K562 (cell line): ENCODE measurements around the gene RNF166. TPM values are rescaled to one million over a fixed set of nuclear protein-coding genes. Genes with fewer than 3 reads are reported as not detected.
A peak's percentile ranks its signal among the peaks of the same experiment; 100 is the strongest.

ENCODE experiments used
- ATAC-seq: fragments of 200-7000 bp; cut with Tn5 transposase; 3 replicates; pipeline ENCODE4 v1.9.1; 2020; ENCODE audit warnings: moderate library complexity
- BruUV-seq: library from RNA; stranded (reverse); fragments of 400-500 nt; replicated peaks from 2 replicates; lab custom pipeline; 2021; lab: Mats Ljungman, UMichigan
- CTCF ChIA-PET: fragments of 300-600 bp; formaldehyde crosslinking; extraction: SDS; loops from one replicate; lab custom pipeline; 2021; ENCODE audit warnings: low intra/inter-chr PET ratio; lab: Yijun Ruan, JAX
- POLR2A ChIA-PET: fragments of 300-600, 350-650 bp; sonication (Branson Sonifier 250); formaldehyde crosslinking; extraction: SDS; loops from one replicate; lab custom pipeline; 2021; ENCODE audit warnings: antibody characterized with exemption, inconsistent platforms; lab: Yijun Ruan, JAX
- DNase-seq, 4 experiments: peaks; one replicate each; pipeline versions ENCODE4 v3.0.0 to v3.0.0-alpha.2; 2011 to 2018; ENCODE audit warnings: low spot score in 3 of 4, mixed read lengths in 3 of 4; ENCODE audit errors: extremely low read depth in 1 of 4
- FAIRE-seq: peaks from 2 replicates; lab custom pipeline; 2011; peaks lifted over from hg19 to GRCh38; lab: Jason Lieb, UNC
- H2AFZ ChIP-seq: 2 replicates; pipeline ENCODE4 v1.6.0; 2011; ENCODE audit warnings: low read depth, low read length, control low read depth, inconsistent platforms
- H3K27ac ChIP-seq: fragments of 200-600 bp; 3 replicates; pipeline ENCODE4 v1.8.0; 2011; ENCODE audit warnings: low read depth, mild to moderate bottlenecking, control low read depth, inconsistent platforms, low read length, moderate library complexity, mixed read lengths; ENCODE audit errors: extremely low read depth
- H3K27me3 ChIP-seq, 2 experiments: fragments of 300-600 bp in 1 of 2; 2 replicates in 1 of 2; 3 replicates in 1 of 2; pipeline versions ENCODE4 v1.6.0 to v1.8.0; 2011; ENCODE audit warnings: inconsistent platforms in 2 of 2, low read length in 2 of 2, mild to moderate bottlenecking in 1 of 2, mixed read lengths in 1 of 2, moderate library complexity in 1 of 2; ENCODE audit not compliant: control insufficient read depth in 2 of 2, insufficient read depth in 2 of 2
- H3K36me3 ChIP-seq: fragments of 300-600 bp; 3 replicates; pipeline ENCODE4 v1.8.0; 2011; ENCODE audit warnings: mild to moderate bottlenecking, low read length, inconsistent platforms; ENCODE audit not compliant: control insufficient read depth, insufficient read depth
- H3K4me1 ChIP-seq, 2 experiments: fragments of 200-600 bp in 1 of 2; replicated peaks in 1 of 2; 2 replicates in 1 of 2; 3 replicates in 1 of 2; pipeline versions ENCODE4 v1.5.1 to v1.8.0; 2011; ENCODE audit warnings: inconsistent platforms in 2 of 2, low read length in 2 of 2, mild to moderate bottlenecking in 1 of 2, mixed read lengths in 1 of 2, moderate library complexity in 1 of 2; ENCODE audit not compliant: control insufficient read depth in 2 of 2, insufficient read depth in 2 of 2
- H3K4me2 ChIP-seq: 2 replicates; pipeline ENCODE4 v1.6.1; 2011; ENCODE audit warnings: low read length, control low read depth, inconsistent platforms, mixed read lengths; ENCODE audit not compliant: insufficient read depth
- H3K4me3 ChIP-seq: fragments of 200-600 bp; sonication (generic), shearing (Covaris generic); 2 replicates; pipeline ENCODE4 v1.5.1; 2016; ENCODE audit warnings: control low read depth, inconsistent platforms
- H3K79me2 ChIP-seq: fragments of 200-600 bp; 3 replicates; pipeline ENCODE4 v1.8.0; 2011; ENCODE audit warnings: low read length, inconsistent platforms; ENCODE audit not compliant: control insufficient read depth, insufficient read depth
- H3K9ac ChIP-seq, 2 experiments: 2 replicates each; pipeline versions ENCODE4 v1.6.0 to v1.6.1; 2011; ENCODE audit warnings: low read depth in 2 of 2, low read length in 2 of 2, control low read depth in 1 of 2, inconsistent platforms in 1 of 2, mild to moderate bottlenecking in 1 of 2, mixed read lengths in 1 of 2; ENCODE audit not compliant: insufficient read depth in 1 of 2
- H3K9me1 ChIP-seq: one replicate; pipeline ENCODE4 v1.6.0; 2011; ENCODE audit warnings: inconsistent platforms, mild to moderate bottlenecking, low read length, moderate library complexity; ENCODE audit not compliant: control insufficient read depth, insufficient read depth
- H3K9me3 ChIP-seq: replicated peaks from 2 replicates; pipeline ENCODE4 v1.5.1; 2011; ENCODE audit warnings: low read depth, low read length, inconsistent platforms; ENCODE audit not compliant: control insufficient read depth, insufficient read depth
- H4K20me1 ChIP-seq: replicated peaks from 2 replicates; pipeline ENCODE4 v1.6.1; 2011; ENCODE audit warnings: low read length, inconsistent platforms, mixed read lengths; ENCODE audit not compliant: control insufficient read depth, insufficient read depth
- ARID1B ChIP-seq: fragments of 450-650 bp; IDR thresholded peaks from 2 replicates; pipeline ENCODE4 v1.6.1; 2016; ENCODE audit warnings: antibody characterized with exemption, mild to moderate bottlenecking, inconsistent platforms
- CTBP1 ChIP-seq: fragments of 450-650 bp; IDR thresholded peaks from 2 replicates; pipeline ENCODE4 v1.6.1; 2016; ENCODE audit warnings: borderline replicate concordance
- ETV1 ChIP-seq: fragments of 450-650 bp; conservative IDR thresholded peaks from 2 replicates; pipeline ENCODE4 v1.6.1; 2016; ENCODE audit warnings: missing genetic modification characterization, control low read depth, low read depth, missing compliant biosample characterization
- IFI16 ChIP-seq: fragments of 250-450 bp; sonication (Bioruptor Pico); IDR thresholded peaks from 2 replicates; pipeline ENCODE4 v2.1.2; 2022; ENCODE audit warnings: mild to moderate bottlenecking, inconsistent platforms
- LEF1 ChIP-seq: fragments of 450-650 bp; IDR thresholded peaks from 2 replicates; pipeline ENCODE4 v1.6.1; 2016; ENCODE audit warnings: mild to moderate bottlenecking
- MTA1 ChIP-seq: fragments of 450-650 bp; IDR thresholded peaks from 2 replicates; pipeline ENCODE4 v1.6.1; 2017; ENCODE audit warnings: borderline replicate concordance
- MYC ChIP-seq, 2 experiments: fragments of 250-450 bp in 1 of 2; sonication (Bioruptor Pico) in 1 of 2; IDR thresholded peaks; 2 replicates each; pipeline versions ENCODE4 v1.5.1 to v1.6.1; 2012 to 2021; ENCODE audit warnings: low read depth in 2 of 2, borderline replicate concordance in 1 of 2, improper control_type of control experiment in 1 of 2, low read length in 1 of 2, mild to moderate bottlenecking in 1 of 2, moderate library complexity in 1 of 2
- NR3C1 ChIP-seq: sonication (generic); formaldehyde crosslinking; IDR thresholded peaks from 2 replicates; pipeline ENCODE4 v1.8.1; 2022; ENCODE audit warnings: missing genetic modification reagents
- SREBF2 ChIP-seq: sonication (generic); formaldehyde crosslinking; IDR thresholded peaks from 2 replicates; pipeline ENCODE4 v1.4.0; 2020; ENCODE audit warnings: mild to moderate bottlenecking, missing genetic modification reagents
- TRIM24 ChIP-seq, 2 experiments: fragments of 450-650 bp; IDR thresholded peaks; 2 replicates each; pipeline ENCODE4 v1.6.1; 2016
- ZNF785 ChIP-seq: fragments of 250-450 bp; sonication (Bioruptor Pico); IDR thresholded peaks from 2 replicates; pipeline ENCODE4 v1.4.0; 2020; ENCODE audit warnings: mild to moderate bottlenecking
- WGBS: fragments of 100-300 bp; shearing (Covaris generic); methylation state at CpG from one replicate; pipeline ENCODE4 v1.1.6; 2016; ENCODE audit warnings: low coverage, mixed read lengths; ENCODE audit not compliant: insufficient coverage; ENCODE audit errors: missing lambda C conversion rate; 5-methylcytosine and 5-hydroxymethylcytosine counted together
- in situ Hi-C: fragments of 300-500 bp; cut with MboI; formaldehyde crosslinking; loops from 4 replicates; pipeline ENCODE4 v1.15.0; 2018; ENCODE audit warnings: inconsistent platforms, mixed read lengths
- intact Hi-C: fragments of 100-400 bp; cut with micrococcal nuclease; formaldehyde crosslinking; loops from 2 replicates; pipeline ENCODE4 v1.14.2; 2022
- polyA plus RNA-seq, 8 experiments: library from polyadenylated mRNA; depleted of rRNA in 4 of 8; stranded (reverse) in 5 of 8; unstranded in 3 of 8; fragments of >200 nt; fragmentation: Nextera tagmentation in 2 of 8; fragmentation: Illumina TruSeq in 1 of 8; extraction: Ambion mirVana in 2 of 8; extraction: Trizol in 1 of 8; gene quantifications; 2 replicates each; pipeline versions ENCODE4 v1.2.1 to v1.2.3, GENCODE V29; 2011 to 2014; ENCODE audit warnings: inconsistent platforms in 1 of 8, missing spikeins in 1 of 8
- total RNA-seq, 7 experiments: library from RNA; depleted of rRNA in 6 of 7; stranded (reverse); fragments of >200 nt in 6 of 7; fragmentation: Illumina TruSeq in 2 of 7; extraction: Trizol in 2 of 7; gene quantifications; 2 replicates each; pipeline versions ENCODE4 v1.2.1 to v1.2.3, GENCODE V29; 2011 to 2021; ENCODE audit warnings: low replicate concordance in 1 of 7
- TF ChIP-seq, protein P1 (sequence below): fragments of 450-650 bp; IDR thresholded peaks from 2 replicates; pipeline ENCODE4 v1.7.0; 2016; ENCODE audit warnings: borderline replicate concordance
- TF ChIP-seq, protein P2 (sequence below): sonication (generic); formaldehyde crosslinking; IDR thresholded peaks from 2 replicates; pipeline ENCODE4 v1.4.0; 2020; ENCODE audit warnings: mild to moderate bottlenecking, missing genetic modification reagents
- TF ChIP-seq, protein P3 (sequence below), 2 experiments: fragments of 250-450 bp in 1 of 2; fragments of 450-650 bp in 1 of 2; sonication (Bioruptor Pico) in 1 of 2; IDR thresholded peaks; 2 replicates each; pipeline versions ENCODE4 v1.6.1 to v1.8.0; 2016 to 2021; ENCODE audit warnings: mild to moderate bottlenecking in 2 of 2, moderate library complexity in 2 of 2, missing compliant biosample characterization in 1 of 2, missing genetic modification characterization in 1 of 2
- TF ChIP-seq, protein P4 (sequence below), 2 experiments: fragments of 450-650 bp; IDR thresholded peaks; 2 replicates each; pipeline ENCODE4 v1.6.1; 2016

RNF166 gene
- total and polyA plus RNA-seq, 9 of the 15 experiments (the other 6 are each of a cell fraction or from before 2014, with no cell fraction given): 0.56 to 60.3 (median 19.5) TPM

DNA sequence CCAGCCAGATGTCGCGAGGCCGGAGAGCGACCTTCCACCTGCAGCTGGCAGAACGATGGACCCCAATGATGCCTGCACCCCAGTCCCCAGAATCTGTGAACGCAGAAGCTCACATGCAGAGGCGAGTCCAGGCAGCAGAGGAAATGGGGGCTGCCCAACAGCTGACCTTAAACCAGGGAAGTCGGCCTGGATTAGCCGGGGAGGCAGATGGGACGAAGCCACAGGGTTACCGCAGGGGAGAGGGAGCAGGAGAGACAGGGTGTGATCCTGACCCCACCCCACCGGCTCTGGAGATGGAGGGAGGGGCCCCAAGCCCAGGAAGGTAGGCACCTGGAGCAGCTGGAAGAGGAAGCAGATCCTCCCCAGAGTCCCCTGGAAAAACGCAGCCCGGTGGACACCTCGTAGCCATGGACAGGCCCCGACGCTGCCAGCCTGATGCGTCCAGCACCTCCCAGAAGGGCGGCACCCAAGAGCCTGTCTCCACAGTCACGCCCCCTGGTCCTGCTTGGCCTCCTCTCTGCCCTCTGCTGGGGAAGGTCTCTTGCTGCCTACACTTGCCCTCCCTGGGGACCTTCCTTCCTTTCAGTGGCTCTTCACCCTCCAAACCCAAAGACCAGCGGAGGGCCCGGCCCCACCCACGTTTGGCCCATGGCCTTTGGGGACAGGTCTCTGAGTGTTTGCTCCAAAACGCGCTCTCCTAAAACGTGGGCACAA lies 41.5 kb upstream of the RNF166 start:
- H3K4me2 ChIP-seq: no peak overlapping the region
- WGBS: 70% methylated on average over 26 of the region's 26 CpGs
- intact Hi-C loops (loop anchor here (1.0 kb wide), 1 partner anchor 36 kb away; no protein-coding TSS in a partner anchor), in situ Hi-C loops (no loop called here)
- CTCF ChIA-PET: interaction anchor here (0.6 to 1.7 kb wide), 4 partner anchors 16 to 221 kb away, joined by 3 to 8 read pairs (median 3); partner anchors contain the start of gene PIEZO1
- peaks cover 83% of the 10 kb centered on the region; the same call in 2 of the 3 replicates for H3K36me3 ChIP-seq
- H3K4me3 ChIP-seq: no peak overlapping the region
- FAIRE-seq (peak; percentile 94), ATAC-seq (peak; percentile 96), DNase-seq (peak; percentile 85 to 89 (median 87))
- peaks cover 25% of the 10 kb centered on the region; the same call in 1 of the 2 replicates for H4K20me1 ChIP-seq
- peaks cover 9% of the 10 kb centered on the region for H3K9me1 ChIP-seq
- H3K27ac ChIP-seq: no peak overlapping the region
- peaks cover 0 to 84% of the 10 kb centered on the region in 2 experiments; a peak in 2 of 5 replicates for H3K4me1 ChIP-seq
- peaks cover 73% of the 10 kb centered on the region for H3K79me2 ChIP-seq
- no peaks in the 10 kb centered on the region for H3K27me3 ChIP-seq
- POLR2A ChIA-PET: interaction anchor here (1.1 to 2.2 kb wide), 3 partner anchors 11 to 36 kb away, joined by 3 to 9 read pairs (median 5); no protein-coding TSS in a partner anchor
- H3K9ac ChIP-seq: peak overlapping the region in 1 of 2 experiments; percentile 36; a peak in 2 of 4 replicates
- H3K9me3 ChIP-seq: no peaks in the 10 kb centered on the region
- no TSS peak for BruUV-seq
- no peak overlapping the region for H2AFZ ChIP-seq
- no peak for TF ChIP-seq NR3C1 (CRISPR knock-in tag)
- TF ChIP-seq CTBP1: peak; percentile 60; the same call in 1 of the 2 replicates
- TF ChIP-seq ZNF785 (CRISPR knock-in tag): no peak
- no peak for TF ChIP-seq SREBF2
- TF ChIP-seq LEF1: no peak
- 0 out of 2 replicates have a peak, but pooled peaks have one; percentile 42 for TF ChIP-seq MYC (IDR thresholded peaks at IDR 0.05; ENCODE audit: low read depth, low read length)
- no peak for TF ChIP-seq MYC (CRISPR knock-in tag; IDR thresholded peaks at IDR 0.05; ENCODE audit: borderline replicate concordance, low read depth)
- TF ChIP-seq ETV1 (tag): no peak
- TF ChIP-seq MTA1: no peak
- no peak for TF ChIP-seq IFI16
- TF ChIP-seq, protein P1, sequence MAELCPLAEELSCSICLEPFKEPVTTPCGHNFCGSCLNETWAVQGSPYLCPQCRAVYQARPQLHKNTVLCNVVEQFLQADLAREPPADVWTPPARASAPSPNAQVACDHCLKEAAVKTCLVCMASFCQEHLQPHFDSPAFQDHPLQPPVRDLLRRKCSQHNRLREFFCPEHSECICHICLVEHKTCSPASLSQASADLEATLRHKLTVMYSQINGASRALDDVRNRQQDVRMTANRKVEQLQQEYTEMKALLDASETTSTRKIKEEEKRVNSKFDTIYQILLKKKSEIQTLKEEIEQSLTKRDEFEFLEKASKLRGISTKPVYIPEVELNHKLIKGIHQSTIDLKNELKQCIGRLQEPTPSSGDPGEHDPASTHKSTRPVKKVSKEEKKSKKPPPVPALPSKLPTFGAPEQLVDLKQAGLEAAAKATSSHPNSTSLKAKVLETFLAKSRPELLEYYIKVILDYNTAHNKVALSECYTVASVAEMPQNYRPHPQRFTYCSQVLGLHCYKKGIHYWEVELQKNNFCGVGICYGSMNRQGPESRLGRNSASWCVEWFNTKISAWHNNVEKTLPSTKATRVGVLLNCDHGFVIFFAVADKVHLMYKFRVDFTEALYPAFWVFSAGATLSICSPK: no peak
- TF ChIP-seq TRIM24 (IDR thresholded peaks at IDR 0.05): no peak
- TF ChIP-seq, protein P2, sequence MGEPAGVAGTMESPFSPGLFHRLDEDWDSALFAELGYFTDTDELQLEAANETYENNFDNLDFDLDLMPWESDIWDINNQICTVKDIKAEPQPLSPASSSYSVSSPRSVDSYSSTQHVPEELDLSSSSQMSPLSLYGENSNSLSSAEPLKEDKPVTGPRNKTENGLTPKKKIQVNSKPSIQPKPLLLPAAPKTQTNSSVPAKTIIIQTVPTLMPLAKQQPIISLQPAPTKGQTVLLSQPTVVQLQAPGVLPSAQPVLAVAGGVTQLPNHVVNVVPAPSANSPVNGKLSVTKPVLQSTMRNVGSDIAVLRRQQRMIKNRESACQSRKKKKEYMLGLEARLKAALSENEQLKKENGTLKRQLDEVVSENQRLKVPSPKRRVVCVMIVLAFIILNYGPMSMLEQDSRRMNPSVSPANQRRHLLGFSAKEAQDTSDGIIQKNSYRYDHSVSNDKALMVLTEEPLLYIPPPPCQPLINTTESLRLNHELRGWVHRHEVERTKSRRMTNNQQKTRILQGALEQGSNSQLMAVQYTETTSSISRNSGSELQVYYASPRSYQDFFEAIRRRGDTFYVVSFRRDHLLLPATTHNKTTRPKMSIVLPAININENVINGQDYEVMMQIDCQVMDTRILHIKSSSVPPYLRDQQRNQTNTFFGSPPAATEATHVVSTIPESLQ: no peak
- TF ChIP-seq, protein P3, sequence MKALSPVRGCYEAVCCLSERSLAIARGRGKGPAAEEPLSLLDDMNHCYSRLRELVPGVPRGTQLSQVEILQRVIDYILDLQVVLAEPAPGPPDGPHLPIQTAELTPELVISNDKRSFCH (CRISPR knock-in tag; IDR thresholded peaks at IDR 0.05): no peak
- TF ChIP-seq, protein P3 (tag; IDR thresholded peaks at IDR 0.05): no peak
- no peak for TF ChIP-seq ARID1B
- TF ChIP-seq, protein P4, sequence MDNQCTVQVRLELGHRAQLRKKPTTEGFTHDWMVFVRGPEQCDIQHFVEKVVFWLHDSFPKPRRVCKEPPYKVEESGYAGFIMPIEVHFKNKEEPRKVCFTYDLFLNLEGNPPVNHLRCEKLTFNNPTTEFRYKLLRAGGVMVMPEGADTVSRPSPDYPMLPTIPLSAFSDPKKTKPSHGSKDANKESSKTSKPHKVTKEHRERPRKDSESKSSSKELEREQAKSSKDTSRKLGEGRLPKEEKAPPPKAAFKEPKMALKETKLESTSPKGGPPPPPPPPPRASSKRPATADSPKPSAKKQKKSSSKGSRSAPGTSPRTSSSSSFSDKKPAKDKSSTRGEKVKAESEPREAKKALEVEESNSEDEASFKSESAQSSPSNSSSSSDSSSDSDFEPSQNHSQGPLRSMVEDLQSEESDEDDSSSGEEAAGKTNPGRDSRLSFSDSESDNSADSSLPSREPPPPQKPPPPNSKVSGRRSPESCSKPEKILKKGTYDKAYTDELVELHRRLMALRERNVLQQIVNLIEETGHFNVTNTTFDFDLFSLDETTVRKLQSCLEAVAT (IDR thresholded peaks at IDR 0.05): peak in 1 of 2 experiments; percentile 42; a peak in 1 of 4 replicates
